ENCODE measurements around the gene TPST1. TPM values are rescaled to one million over a fixed set of nuclear protein-coding genes. Genes with fewer than 3 reads are reported as not detected.

Gene TPST1
- total RNA-seq, 1 experiment from 2014 or later, result 15.0 TPM

- H3K27ac Mint-ChIP-seq, result peak overlapping the region; percentile 97
- POLR2A ChIA-PET, result interaction anchor here (0.5 to 2.0 kb wide), 4 partner anchors 46 to 288 kb away, joined by 4 to 8 read pairs (median 6); no protein-coding TSS in a partner anchor
- peaks cover 14% of the 10 kb centered on the region for H3K4me1 Mint-ChIP-seq
- ATAC-seq (no peak), DNase-seq (ENCODE audit: low spot score) (no peak)
- no peaks in the 10 kb centered on the region for H3K36me3 Mint-ChIP-seq
- H3K9me3 Mint-ChIP-seq, result no peaks in the 10 kb centered on the region
- H3K27me3 Mint-ChIP-seq (ENCODE audit: low read depth), result peaks cover 11% of the 10 kb centered on the region
- no peak for TF ChIP-seq ZNF219 (CRISPR knock-in tag; IDR thresholded peaks at IDR 0.05; ENCODE audit: borderline replicate concordance)
- TF ChIP-seq SOX15 (CRISPR knock-in tag; IDR thresholded peaks at IDR 0.05), result no peak
- TF ChIP-seq ZNF317 (CRISPR knock-in tag; IDR thresholded peaks at IDR 0.05; ENCODE audit: borderline replicate concordance, low read depth), result no peak
- TF ChIP-seq ELF4 (CRISPR knock-in tag; IDR thresholded peaks at IDR 0.05; ENCODE audit: low read depth), result no peak
- CTCF ChIA-PET, result interaction anchor here (0.6 to 2.5 kb wide), 4 partner anchors 46 to 789 kb away, joined by 3 to 25 read pairs (median 4); partner anchors contain the start of gene SBDS
- peak overlapping the region; percentile 95 for H3K4me3 Mint-ChIP-seq
Measured at GRCh38 chr7:66206119-66206933, 1.2 kb downstream of the TPST1 start.

DNA sequence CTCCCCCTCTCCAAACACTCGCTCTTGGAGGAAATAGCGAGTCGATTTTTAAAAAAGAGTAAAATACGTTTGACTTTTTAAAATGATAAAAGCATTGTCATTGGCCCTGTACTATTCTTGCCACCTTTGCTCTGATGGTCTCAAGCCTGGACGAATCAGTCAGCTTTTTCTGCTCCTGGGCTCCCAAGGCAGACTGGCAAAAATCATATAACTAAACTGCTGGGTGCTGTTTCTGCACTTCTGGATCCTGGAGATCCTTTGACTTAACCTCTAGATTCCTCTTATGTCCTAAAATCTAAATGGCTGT is 1.8 kb downstream of the TPST1 start:
- ChIA-PET POLR2A (interaction anchor here (0.5 kb wide), 1 partner anchor 45 kb away, joined by 5 read pairs; no protein-coding TSS in a partner anchor), CTCF (no interaction called here)
- no peak for TF ChIP-seq HMGA2 (CRISPR knock-in tag; IDR thresholded peaks at IDR 0.05)
- TF ChIP-seq ZBTB21 (CRISPR knock-in tag; IDR thresholded peaks at IDR 0.05; ENCODE audit: borderline replicate concordance), result no peak
- TF ChIP-seq, protein P1, sequence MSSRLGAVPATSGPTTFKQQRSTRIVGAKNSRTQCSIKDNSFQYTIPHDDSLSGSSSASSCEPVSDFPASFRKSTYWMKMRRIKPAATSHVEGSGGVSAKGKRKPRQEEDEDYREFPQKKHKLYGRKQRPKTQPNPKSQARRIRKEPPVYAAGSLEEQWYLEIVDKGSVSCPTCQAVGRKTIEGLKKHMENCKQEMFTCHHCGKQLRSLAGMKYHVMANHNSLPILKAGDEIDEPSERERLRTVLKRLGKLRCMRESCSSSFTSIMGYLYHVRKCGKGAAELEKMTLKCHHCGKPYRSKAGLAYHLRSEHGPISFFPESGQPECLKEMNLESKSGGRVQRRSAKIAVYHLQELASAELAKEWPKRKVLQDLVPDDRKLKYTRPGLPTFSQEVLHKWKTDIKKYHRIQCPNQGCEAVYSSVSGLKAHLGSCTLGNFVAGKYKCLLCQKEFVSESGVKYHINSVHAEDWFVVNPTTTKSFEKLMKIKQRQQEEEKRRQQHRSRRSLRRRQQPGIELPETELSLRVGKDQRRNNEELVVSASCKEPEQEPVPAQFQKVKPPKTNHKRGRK (CRISPR knock-in tag; IDR thresholded peaks at IDR 0.05; ENCODE audit: borderline replicate concordance), result no peak
- no peak for TF ChIP-seq IRF2 (CRISPR knock-in tag; IDR thresholded peaks at IDR 0.05; ENCODE audit: borderline replicate concordance, low read depth)
- TF ChIP-seq GRHL2 (CRISPR knock-in tag; IDR thresholded peaks at IDR 0.05; ENCODE audit: insufficient replicate concordance, severe bottlenecking), result no peak
- no peak for TF ChIP-seq GABPB1 (CRISPR knock-in tag; IDR thresholded peaks at IDR 0.05)
- no peak for TF ChIP-seq GTF2I (CRISPR knock-in tag; conservative IDR thresholded peaks at IDR 0.05)
- no peak for TF ChIP-seq ETV6 (CRISPR knock-in tag; IDR thresholded peaks at IDR 0.05)
- TF ChIP-seq JAZF1 (CRISPR knock-in tag; IDR thresholded peaks at IDR 0.05), result no peak
- no peak for TF ChIP-seq NFATC4 (CRISPR knock-in tag; IDR thresholded peaks at IDR 0.05)
- no peak for TF ChIP-seq ZNF219 (CRISPR knock-in tag; IDR thresholded peaks at IDR 0.05; ENCODE audit: borderline replicate concordance)
- no peak for TF ChIP-seq ZNF232 (CRISPR knock-in tag; IDR thresholded peaks at IDR 0.05)
- TF ChIP-seq ZNF138 (CRISPR knock-in tag; conservative IDR thresholded peaks at IDR 0.05), result no peak
- peak overlapping the region; percentile 95; the same call in 1 of the 2 replicates for H3K4me3 Mint-ChIP-seq
- DNase-seq (ENCODE audit: low spot score), result no peak
- no peak overlapping the region for H3K27ac Mint-ChIP-seq
- peaks cover 11% of the 10 kb centered on the region for H3K27me3 Mint-ChIP-seq (ENCODE audit: low read depth)
- H3K4me1 Mint-ChIP-seq, result peaks cover 14% of the 10 kb centered on the region
- H3K9me3 Mint-ChIP-seq, result no peaks in the 10 kb centered on the region
- H3K36me3 Mint-ChIP-seq, result no peaks in the 10 kb centered on the region
- no peak for ATAC-seq

DNA sequence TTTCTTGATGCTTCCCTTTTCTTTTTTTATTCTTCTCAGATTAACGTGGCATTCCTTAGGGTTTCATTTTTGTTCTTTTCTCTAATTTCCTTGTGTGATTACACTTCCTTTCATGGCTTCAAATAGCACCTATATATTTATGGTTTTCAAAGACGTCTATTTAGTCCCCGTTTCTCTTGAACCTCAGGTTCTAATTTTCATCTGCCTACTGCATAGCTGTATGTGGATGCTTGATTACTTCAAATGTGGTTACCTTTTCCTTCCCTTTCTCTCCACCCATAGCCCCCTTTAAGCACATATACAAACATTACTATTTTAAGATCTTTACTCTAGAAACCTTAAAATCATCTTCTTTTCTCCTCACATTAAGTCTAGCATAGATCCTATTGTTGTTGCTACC is 2.4 kb downstream of the TPST1 start:
- H3K27me3 Mint-ChIP-seq (ENCODE audit: low read depth), result peaks cover 8% of the 10 kb centered on the region
- DNase-seq (ENCODE audit: low spot score), result no peak
- H3K36me3 Mint-ChIP-seq, result no peaks in the 10 kb centered on the region
- H3K9me3 Mint-ChIP-seq, result no peaks in the 10 kb centered on the region
- ATAC-seq, result no peak
- H3K27ac Mint-ChIP-seq, result no peak overlapping the region
- no peak overlapping the region for H3K4me3 Mint-ChIP-seq
- ChIA-PET POLR2A (no interaction called here), CTCF (no interaction called here)
- H3K4me1 Mint-ChIP-seq, result peaks cover 14% of the 10 kb centered on the region
- TF ChIP-seq, protein P2, sequence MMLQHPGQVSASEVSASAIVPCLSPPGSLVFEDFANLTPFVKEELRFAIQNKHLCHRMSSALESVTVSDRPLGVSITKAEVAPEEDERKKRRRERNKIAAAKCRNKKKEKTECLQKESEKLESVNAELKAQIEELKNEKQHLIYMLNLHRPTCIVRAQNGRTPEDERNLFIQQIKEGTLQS (CRISPR knock-in tag; conservative IDR thresholded peaks at IDR 0.05), result no peak
- TF ChIP-seq OVOL2 (CRISPR knock-in tag; IDR thresholded peaks at IDR 0.05; ENCODE audit: borderline replicate concordance), result no peak
- TF ChIP-seq MAX (CRISPR knock-in tag; IDR thresholded peaks at IDR 0.05), result no peak
- TF ChIP-seq SMAD3 (CRISPR knock-in tag; IDR thresholded peaks at IDR 0.05; ENCODE audit: borderline replicate concordance), result no peak
- TF ChIP-seq, protein P3, sequence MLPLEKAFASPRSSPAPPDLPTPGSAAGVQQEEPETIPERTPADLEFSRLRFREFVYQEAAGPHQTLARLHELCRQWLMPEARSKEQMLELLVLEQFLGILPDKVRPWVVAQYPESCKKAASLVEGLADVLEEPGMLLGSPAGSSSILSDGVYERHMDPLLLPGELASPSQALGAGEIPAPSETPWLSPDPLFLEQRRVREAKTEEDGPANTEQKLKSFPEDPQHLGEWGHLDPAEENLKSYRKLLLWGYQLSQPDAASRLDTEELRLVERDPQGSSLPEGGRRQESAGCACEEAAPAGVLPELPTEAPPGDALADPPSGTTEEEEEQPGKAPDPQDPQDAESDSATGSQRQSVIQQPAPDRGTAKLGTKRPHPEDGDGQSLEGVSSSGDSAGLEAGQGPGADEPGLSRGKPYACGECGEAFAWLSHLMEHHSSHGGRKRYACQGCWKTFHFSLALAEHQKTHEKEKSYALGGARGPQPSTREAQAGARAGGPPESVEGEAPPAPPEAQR (CRISPR knock-in tag; IDR thresholded peaks at IDR 0.05), result no peak
- no peak for TF ChIP-seq ZNF423 (CRISPR knock-in tag; IDR thresholded peaks at IDR 0.05)
- no peak for TF ChIP-seq JUN (CRISPR knock-in tag; IDR thresholded peaks at IDR 0.05)
- TF ChIP-seq, protein P4, sequence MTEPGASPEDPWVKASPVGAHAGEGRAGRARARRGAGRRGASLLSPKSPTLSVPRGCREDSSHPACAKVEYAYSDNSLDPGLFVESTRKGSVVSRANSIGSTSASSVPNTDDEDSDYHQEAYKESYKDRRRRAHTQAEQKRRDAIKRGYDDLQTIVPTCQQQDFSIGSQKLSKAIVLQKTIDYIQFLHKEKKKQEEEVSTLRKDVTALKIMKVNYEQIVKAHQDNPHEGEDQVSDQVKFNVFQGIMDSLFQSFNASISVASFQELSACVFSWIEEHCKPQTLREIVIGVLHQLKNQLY (CRISPR knock-in tag; IDR thresholded peaks at IDR 0.05), result no peak
- no peak for TF ChIP-seq ZBTB21 (CRISPR knock-in tag; IDR thresholded peaks at IDR 0.05; ENCODE audit: borderline replicate concordance)
- TF ChIP-seq, protein P1 (CRISPR knock-in tag; IDR thresholded peaks at IDR 0.05; ENCODE audit: borderline replicate concordance), result no peak
- no peak for TF ChIP-seq ZNF263 (CRISPR knock-in tag; IDR thresholded peaks at IDR 0.05; ENCODE audit: low read depth)
- no peak for TF ChIP-seq CREB1 (CRISPR knock-in tag; IDR thresholded peaks at IDR 0.05)
- no peak for TF ChIP-seq TP53 (CRISPR knock-in tag; IDR thresholded peaks at IDR 0.05)
- no peak for TF ChIP-seq MYBL2 (CRISPR knock-in tag; IDR thresholded peaks at IDR 0.05)
